PC-3 (cell line): ENCODE results near the gene SEMA6B.

Experiments
- CTCF ChIP-seq: fragments of 300-600 bp; sonication (generic); conservative IDR thresholded peaks from 2 replicates; pipeline ENCODE4 v1.5.1; 2017; ENCODE audit warnings: antibody characterized with exemption, low read depth, mild to moderate bottlenecking, low read length
- EZH2 ChIP-seq: fragments of 300-600 bp; sonication (generic); IDR thresholded peaks from one replicate; pipeline ENCODE4 v1.6.1; 2017; ENCODE audit warnings: antibody characterized with exemption, mild to moderate bottlenecking, low read length; ENCODE audit not compliant: unreplicated experiment

GRCh38 chr19:4515732-4516131 is 43.8 kb downstream of the SEMA6B start:
- TF ChIP-seq CTCF (no peak), EZH2 (no peak)
